IMR-90 (cell line): ENCODE data around the gene AQP7. TPM values are rescaled to one million over a fixed set of nuclear protein-coding genes. Genes with fewer than 3 reads are reported as not detected.
A peak's percentile ranks its signal among the peaks of the same experiment; 100 is the strongest.

Experiments used
- ATAC-seq: fragments of 200-7000 bp; cut with Tn5 transposase; 2 replicates; pipeline ENCODE4 v1.9.1; 2020; ENCODE audit warnings: low read depth, mild to moderate bottlenecking, moderate library complexity
- BruUV-seq: library from RNA; stranded (reverse); fragments of 400-500 nt; replicated peaks from 2 replicates; lab custom pipeline; 2021; lab: Mats Ljungman, UMichigan
- CTCF ChIA-PET: fragments of 300-600 bp; formaldehyde crosslinking; extraction: SDS; loops from one replicate; lab custom pipeline; 2021; ENCODE audit warnings: antibody characterized with exemption; lab: Yijun Ruan, JAX
- POLR2A ChIA-PET: fragments of 300-600 bp; sonication (Branson Sonifier 250); formaldehyde crosslinking; loops from one replicate; lab custom pipeline; 2022; ENCODE audit warnings: antibody characterized with exemption; ENCODE audit not compliant: unreplicated experiment; lab: Charles Lee
- DNase-seq: peaks from one replicate; pipeline ENCODE4 v3.0.0; 2013
- H2AFZ ChIP-seq: replicated peaks from 2 replicates; pipeline ENCODE3; 2013; ENCODE audit warnings: low read length, mild to moderate bottlenecking; ENCODE audit not compliant: poor library complexity
- H2AK5ac ChIP-seq: 2 replicates; pipeline ENCODE4 v1.6.1; 2013; ENCODE audit warnings: low read depth, low read length, inconsistent platforms
- H2AK9ac ChIP-seq: replicated peaks from 2 replicates; pipeline ENCODE3; 2013; ENCODE audit warnings: mild to moderate bottlenecking, low read depth, low read length, moderate library complexity; ENCODE audit not compliant: poor library complexity
- H2BK120ac ChIP-seq: 2 replicates; pipeline ENCODE4 v1.6.1; 2013; ENCODE audit warnings: low read depth, low read length, inconsistent platforms
- H2BK15ac ChIP-seq: 3 replicates; pipeline ENCODE4 v1.6.1; 2013; ENCODE audit warnings: low read depth, low read length, inconsistent platforms
- H2BK20ac ChIP-seq: 2 replicates; pipeline ENCODE4 v1.6.1; 2013; ENCODE audit warnings: low read depth, mild to moderate bottlenecking, inconsistent platforms, low read length, moderate library complexity
- H2BK5ac ChIP-seq: 2 replicates; pipeline ENCODE4 v1.6.1; 2013; ENCODE audit warnings: mild to moderate bottlenecking, low read depth, low read length, inconsistent platforms; ENCODE audit not compliant: poor library complexity, severe bottlenecking
- H3K14ac ChIP-seq: replicated peaks from 2 replicates; pipeline ENCODE4 v1.6.1; 2013; ENCODE audit warnings: low read depth, low read length, inconsistent platforms
- H3K18ac ChIP-seq: 2 replicates; pipeline ENCODE4 v1.6.1; 2013; ENCODE audit warnings: low read depth, low read length, control low read depth
- H3K23ac ChIP-seq: 2 replicates; pipeline ENCODE4 v1.6.1; 2013; ENCODE audit warnings: low read depth, low read length, inconsistent platforms
- H3K27ac ChIP-seq: 2 replicates; pipeline ENCODE4 v1.5.1; 2013; ENCODE audit warnings: mild to moderate bottlenecking, control low read depth, low read length; ENCODE audit not compliant: insufficient read depth
- H3K27me3 ChIP-seq: 2 replicates; pipeline ENCODE4 v1.6.1; 2013; ENCODE audit warnings: low read length; ENCODE audit not compliant: control insufficient read depth, insufficient read depth
- H3K36me3 ChIP-seq: 2 replicates; pipeline ENCODE4 v1.6.1; 2013; ENCODE audit warnings: low read length, mixed read lengths; ENCODE audit not compliant: control insufficient read depth, insufficient read depth
- H3K4ac ChIP-seq: 2 replicates; pipeline ENCODE4 v1.6.1; 2013; ENCODE audit warnings: low read depth, low read length, inconsistent platforms
- H3K4me1 ChIP-seq: 2 replicates; pipeline ENCODE4 v1.6.1; 2013; ENCODE audit warnings: low read length, mixed read lengths; ENCODE audit not compliant: control insufficient read depth, insufficient read depth
- H3K4me2 ChIP-seq: 2 replicates; pipeline ENCODE4 v1.6.1; 2013; ENCODE audit warnings: low read depth, mild to moderate bottlenecking, control low read depth, low read length, moderate library complexity
- H3K4me3 ChIP-seq: 2 replicates; pipeline ENCODE4 v1.5.1; 2013; ENCODE audit warnings: low read depth, mild to moderate bottlenecking, control low read depth, low read length, moderate library complexity; ENCODE audit not compliant: insufficient read depth
- H3K56ac ChIP-seq: 2 replicates; pipeline ENCODE4 v1.6.1; 2013; ENCODE audit warnings: low read length, inconsistent platforms; ENCODE audit not compliant: insufficient read depth; ENCODE audit errors: extremely low read depth
- H3K79me1 ChIP-seq, 2 experiments: 2 replicates each; pipeline ENCODE4 v1.6.1; 2013; ENCODE audit warnings: low read length in 2 of 2, inconsistent platforms in 1 of 2, low read depth in 1 of 2
- H3K9ac ChIP-seq: 2 replicates; pipeline ENCODE4 v1.6.1; 2013; ENCODE audit warnings: low read depth, low read length, control low read depth
- H3K9me1 ChIP-seq: 2 replicates; pipeline ENCODE4 v1.6.1; 2013; ENCODE audit warnings: low read length, inconsistent platforms; ENCODE audit not compliant: insufficient read depth
- H3K9me3 ChIP-seq: 2 replicates; pipeline ENCODE4 v1.6.1; 2013; ENCODE audit warnings: low read length; ENCODE audit not compliant: control insufficient read depth, insufficient read depth
- H4K20me1 ChIP-seq: 2 replicates; pipeline ENCODE4 v1.6.1; 2013; ENCODE audit warnings: low read length, inconsistent platforms; ENCODE audit not compliant: insufficient read depth
- H4K5ac ChIP-seq: 2 replicates; pipeline ENCODE4 v1.6.1; 2013; ENCODE audit warnings: mild to moderate bottlenecking, low read depth, low read length, control low read depth
- H4K8ac ChIP-seq, 2 experiments: 2 replicates each; pipeline ENCODE4 v1.6.1; 2013; ENCODE audit warnings: low read depth in 2 of 2, low read length in 2 of 2, control low read depth in 1 of 2, inconsistent platforms in 1 of 2
- H4K91ac ChIP-seq: 2 replicates; pipeline ENCODE4 v1.6.1; 2013; ENCODE audit warnings: low read depth, low read length, inconsistent platforms; ENCODE audit not compliant: insufficient read depth
- CEBPB ChIP-seq: IDR thresholded peaks from 2 replicates; pipeline ENCODE4 v1.6.1; 2012; ENCODE audit warnings: low read depth, low read length, improper control_type of control experiment
- NFE2L2 ChIP-seq: fragments of 150-350 bp; IDR thresholded peaks from 2 replicates; pipeline ENCODE4 v1.6.1; 2016; ENCODE audit warnings: low read depth, mild to moderate bottlenecking, low read length
- WGBS, 2 experiments: methylation state at CpG; one replicate each; pipeline versions ENCODE4 v1.1.5 to v1.1.7; 2013; ENCODE audit warnings: missing lambda C conversion rate in 2 of 2; ENCODE audit not compliant: insufficient read length in 1 of 2; ENCODE audit errors: extremely low coverage in 2 of 2; 5-methylcytosine and 5-hydroxymethylcytosine counted together
- dilution Hi-C: fragments of 300-500 bp; cut with HindIII; formaldehyde crosslinking; loops from one replicate; pipeline ENCODE4 v1.14.3; 2018; ENCODE audit warnings: low sequenced_read_pairs; ENCODE audit not compliant: unreplicated experiment
- in situ Hi-C: fragments of 300-500 bp; cut with MboI; formaldehyde crosslinking; loops from 3 replicates; pipeline ENCODE4 v1.14.3; 2019; ENCODE audit warnings: low sequenced_read_pairs, inconsistent platforms, mixed read lengths
- intact Hi-C: fragments of 100-400 bp; cut with micrococcal nuclease; formaldehyde crosslinking; loops from 2 replicates; pipeline ENCODE4 v1.10.0; 2022
- polyA plus RNA-seq, 3 experiments: library from polyadenylated mRNA; depleted of rRNA; stranded (reverse); fragments of >200 nt; gene quantifications; 2 replicates each; pipeline ENCODE4 v1.2.3, GENCODE V29; 2012; ENCODE audit warnings: low replicate concordance in 1 of 3
- total RNA-seq: library from RNA; depleted of rRNA; stranded (reverse); fragments of >200 nt; gene quantifications from 2 replicates; pipeline ENCODE4 v1.2.3, GENCODE V29; 2012

The AQP7 gene
- total and polyA plus RNA-seq, 2 of the 4 experiments (the other 2 are of a cell fraction), result 0.07 TPM; not detected in 1

DNA sequence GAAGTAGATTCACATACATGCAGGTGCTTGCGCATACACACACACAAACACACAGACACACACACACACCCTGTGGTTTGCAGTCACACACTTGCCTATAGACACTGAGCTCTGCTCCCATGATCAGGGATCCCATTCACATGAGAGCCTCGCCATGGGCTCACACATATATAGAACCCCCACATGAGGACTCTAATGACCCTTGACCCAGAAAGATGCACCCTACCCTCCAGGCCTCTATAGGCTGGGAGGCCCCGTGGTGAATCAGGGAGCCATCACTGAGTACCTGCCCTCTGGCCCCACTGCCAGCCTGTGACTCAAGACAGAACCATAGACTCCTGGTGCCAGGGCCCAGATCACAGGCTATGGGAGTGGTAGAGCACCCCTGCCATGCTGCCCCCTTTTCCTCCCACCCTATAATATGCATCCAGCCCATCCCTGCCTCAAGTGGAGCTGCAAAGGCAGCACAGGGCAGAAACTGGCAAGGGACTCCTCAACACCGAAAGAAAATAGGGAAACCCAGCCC lies 48.3 kb upstream of the AQP7 start:
- Histone ChIP-seq H2AK9ac (no peak overlapping the region), H2BK5ac (no peak overlapping the region), H2AFZ (no peak overlapping the region), H4K91ac (no peak overlapping the region), H4K5ac (no peak overlapping the region), H3K27me3 (no peaks in the 10 kb centered on the region), H3K79me1 (no peaks in the 10 kb centered on the region), H3K56ac (no peak overlapping the region), H2BK120ac (no peak overlapping the region), H3K4ac (no peak overlapping the region), H2BK15ac (no peak overlapping the region), H3K14ac (no peak overlapping the region), H3K27ac (no peak overlapping the region), H2BK20ac (no peak overlapping the region), H3K23ac (no peak overlapping the region), H3K4me3 (no peak overlapping the region), H3K9me1 (peaks cover 14% of the 10 kb centered on the region), H3K9me3 (no peaks in the 10 kb centered on the region), H2AK5ac (0 out of 2 replicates have a peak overlapping the region, but pooled peaks have one; percentile 43), H3K36me3 (no peaks in the 10 kb centered on the region), H3K4me1 (peaks cover 11% of the 10 kb centered on the region), H4K8ac (no peak overlapping the region), H3K9ac (no peak overlapping the region), H4K20me1 (no peaks in the 10 kb centered on the region), H3K4me2 (no peak overlapping the region), H3K18ac (no peak overlapping the region)
- 57% methylated on average over 1 of the region's 4 CpGs; no CpG with 5 or more reads in 1 of the 2 experiments for WGBS, 2 experiments
- BruUV-seq, result no TSS peak
- ChIA-PET CTCF (no interaction called here), POLR2A (no interaction called here)
- in situ Hi-C loops (no loop called here), dilution Hi-C loops (loop anchor here (25.0 kb wide), 1 partner anchor 163 kb away; the partner anchor contains the start of gene NFX1), intact Hi-C loops (loop anchor here (5.0 kb wide), 1 partner anchor 43 kb away; no protein-coding TSS in a partner anchor)
- DNase-seq, result no peak
- no peak for TF ChIP-seq NFE2L2
- TF ChIP-seq CEBPB, result no peak
- no peak for ATAC-seq
